GM18507 (cell line): ENCODE measurements around the gene TTC4.

Source experiments
- DNase-seq: peaks from one replicate; pipeline ENCODE4 v3.0.0; 2011; ENCODE audit warnings: low read depth; ENCODE audit not compliant: insufficient read length; ENCODE audit errors: extremely low spot score
- FAIRE-seq: peaks from 2 replicates; lab custom pipeline; 2011; peaks lifted over from hg19 to GRCh38; lab: Jason Lieb, UNC

Gene TTC4

GRCh38 chr1:54715493-54716298, at the start of gene TTC4:
Gene TTC4, plus strand, starts transcription at chr1:54715861. Its CDS starts 48 bp downstream, at chr1:54715909.
- FAIRE-seq, result peak; percentile 73

GRCh38 chr1:54666333-54666732, 49.3 kb upstream of the TTC4 start:
- FAIRE-seq, result no peak
- DNase-seq, result no peak

More at GRCh38 chr1:54715493-54716298, at the start of gene TTC4:
- peak; percentile 93 for DNase-seq

DNA sequence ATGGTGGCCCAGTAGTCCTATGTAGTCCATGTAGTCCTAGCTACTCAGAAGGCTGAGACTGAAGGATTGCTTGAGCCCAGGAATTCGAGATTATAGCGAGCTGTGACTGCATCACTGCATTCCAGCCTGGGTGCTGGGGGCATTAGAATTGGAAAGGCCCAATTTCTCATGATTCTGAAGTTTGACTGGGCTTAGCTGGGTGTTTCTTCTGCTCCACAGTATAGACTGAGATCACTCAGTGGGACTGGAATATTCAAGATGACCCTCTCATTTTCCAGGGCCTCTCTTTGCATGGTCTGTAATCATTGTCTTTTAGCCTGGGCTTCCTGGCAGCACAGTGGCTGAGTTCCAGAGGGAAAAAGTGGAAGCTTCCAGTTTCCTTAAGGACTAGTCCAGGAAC, 47.9 kb upstream of the TTC4 start:
- DNase-seq (no peak), FAIRE-seq (no peak)

GRCh38 chr1:54668567-54668966, 47.1 kb upstream of the TTC4 start:
- FAIRE-seq (no peak), DNase-seq (no peak)

DNA sequence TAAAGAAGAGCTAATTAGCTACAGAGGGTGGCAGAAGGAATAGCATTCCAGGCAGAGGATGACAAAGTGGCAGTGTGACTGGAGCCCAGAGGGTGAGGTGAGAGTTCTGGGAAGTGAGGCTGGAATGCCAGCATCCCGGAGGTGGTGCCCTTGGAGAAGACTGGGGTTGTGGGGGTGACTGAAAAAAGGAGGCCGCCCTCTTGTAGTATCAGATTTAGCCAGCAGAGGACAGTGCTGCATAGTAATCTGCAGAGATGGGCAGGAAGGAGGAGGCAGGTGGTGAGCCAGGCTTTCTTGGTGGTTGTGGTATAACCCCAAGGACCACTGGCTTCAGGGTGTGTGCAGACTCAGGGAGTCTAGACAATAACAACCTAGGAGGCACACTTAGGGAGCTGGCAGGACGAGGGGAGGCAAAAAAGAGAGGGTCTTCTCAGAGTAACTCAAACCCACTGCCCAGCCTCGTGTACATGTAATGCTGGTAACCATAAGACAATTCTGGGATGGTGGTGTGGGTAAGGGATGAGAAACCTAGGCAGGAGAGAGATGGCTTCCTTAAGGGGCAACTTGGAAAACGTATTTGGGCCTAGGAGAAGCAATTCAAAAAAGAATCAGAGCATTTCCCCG, 43.6 kb upstream of the TTC4 start:
- FAIRE-seq, result peak; percentile 64

GRCh38 chr1:54678776-54679643, 36.7 kb upstream of the TTC4 start:
- FAIRE-seq, result no peak
- DNase-seq, result no peak

More for the DNA sequence above, 43.6 kb upstream of the TTC4 start:
- DNase-seq, result peak; percentile 40

GRCh38 chr1:54679706-54680105, 36.0 kb upstream of the TTC4 start:
- DNase-seq (no peak), FAIRE-seq (no peak)

DNA sequence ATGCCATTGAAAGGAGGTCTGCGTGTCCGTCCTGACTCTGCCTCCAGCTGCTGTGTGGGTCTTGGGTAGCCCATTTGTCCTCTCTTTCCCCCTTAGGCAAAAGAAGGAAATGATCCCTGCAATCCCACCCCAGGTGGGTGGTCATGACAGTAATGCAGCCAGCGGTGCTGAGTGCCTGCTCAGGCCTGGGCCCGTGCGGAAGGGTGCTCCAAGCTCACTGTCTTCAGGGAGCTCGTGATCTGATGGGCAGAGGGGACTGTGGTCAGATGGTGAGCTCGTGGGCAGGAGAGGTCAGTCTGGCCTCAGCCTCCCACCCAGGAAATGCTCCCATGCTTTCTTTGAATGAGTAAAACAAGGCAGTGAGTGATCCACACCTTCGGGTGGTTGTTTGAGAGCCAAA, 35.3 kb upstream of the TTC4 start:
- DNase-seq, result no peak
- FAIRE-seq, result no peak

DNA sequence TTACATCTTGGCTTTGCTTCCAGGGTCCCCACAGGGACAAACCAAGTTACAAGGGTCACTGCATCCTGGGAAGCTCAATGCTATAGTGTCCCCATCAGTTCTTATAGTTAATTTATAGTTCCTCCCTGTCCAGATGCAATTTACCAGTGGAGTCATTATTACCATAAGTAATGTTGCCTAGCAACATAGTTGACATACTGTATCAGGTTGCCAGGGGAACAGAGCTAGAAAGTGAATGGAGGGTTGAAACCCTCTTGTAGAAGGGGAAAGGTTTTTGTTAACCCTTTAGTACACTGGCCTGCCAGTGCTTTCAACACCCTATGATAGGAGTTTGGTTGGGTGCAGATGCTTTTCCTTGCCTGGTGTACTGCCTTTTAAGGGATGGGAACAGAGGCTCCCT, 34.3 kb upstream of the TTC4 start:
- DNase-seq, result no peak
- FAIRE-seq, result no peak

GRCh38 chr1:54683453-54683852, 32.2 kb upstream of the TTC4 start:
- DNase-seq (no peak), FAIRE-seq (no peak)

- no peak for DNase-seq
- FAIRE-seq, result no peak
Observed at GRCh38 chr1:54685335-54685905, 30.2 kb upstream of the TTC4 start.

- no peak for FAIRE-seq
- no peak for DNase-seq
Observed at GRCh38 chr1:54686155-54686554, 29.5 kb upstream of the TTC4 start.

- DNase-seq (no peak), FAIRE-seq (no peak)
Observed at GRCh38 chr1:54694771-54695170, 20.9 kb upstream of the TTC4 start.

DNA sequence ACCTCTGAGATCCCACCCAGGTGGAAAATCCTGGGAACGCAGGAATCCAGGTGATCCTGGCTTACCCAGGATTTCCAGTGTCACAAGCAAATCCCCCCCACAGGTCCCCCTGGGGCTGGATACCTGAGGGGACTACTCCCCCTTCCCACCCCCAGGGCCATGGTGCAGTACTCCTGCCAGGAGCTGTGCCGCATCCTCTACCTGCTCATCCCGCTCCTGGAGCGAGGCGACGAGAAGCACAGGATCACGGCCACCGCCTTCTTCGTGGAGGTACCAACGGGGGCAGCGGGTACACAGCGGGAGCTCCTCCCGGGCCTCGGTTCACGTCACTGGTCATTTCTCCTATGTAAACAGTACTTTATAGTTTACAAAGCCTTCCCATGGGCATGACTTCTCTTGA, 20.4 kb upstream of the TTC4 start:
- no peak for FAIRE-seq
- DNase-seq, result no peak

DNA sequence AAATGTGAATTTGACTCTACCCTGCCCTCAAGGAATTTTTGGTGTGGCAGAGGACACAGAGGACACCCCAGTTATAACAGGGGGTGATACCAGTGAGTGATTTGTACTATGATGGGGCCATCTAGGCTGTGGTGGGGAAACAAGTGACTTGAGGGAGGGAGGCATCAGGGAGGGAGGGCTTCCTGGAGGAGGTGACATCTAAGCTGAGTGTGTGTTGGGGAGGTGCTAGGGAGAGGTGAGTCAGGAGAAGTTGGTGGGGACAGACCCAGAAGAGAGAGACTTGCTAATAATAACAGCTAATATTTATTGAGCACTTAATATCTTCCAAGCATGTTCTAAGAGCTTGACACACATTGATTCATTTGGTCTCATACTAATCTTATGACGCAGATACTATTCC, 19.9 kb upstream of the TTC4 start:
- FAIRE-seq (no peak), DNase-seq (no peak)

DNA sequence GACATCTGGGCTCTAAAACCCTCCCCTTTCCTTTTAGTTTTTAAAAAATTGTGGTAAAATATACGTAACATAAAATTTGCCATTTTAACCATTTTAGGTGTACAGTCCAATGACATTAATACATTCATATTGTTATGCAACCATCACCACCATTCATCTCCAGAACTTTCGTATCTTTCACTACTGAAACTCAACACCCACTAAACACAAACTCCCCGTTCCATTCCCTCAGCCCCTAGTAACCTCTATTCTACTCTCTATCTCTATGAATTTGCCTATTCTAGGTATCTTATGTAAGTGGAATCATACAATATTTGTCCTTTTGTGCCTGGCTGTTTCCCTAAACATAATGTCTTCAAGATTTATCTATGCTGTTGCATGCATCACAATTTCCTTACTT, 19.4 kb upstream of the TTC4 start:
- no peak for FAIRE-seq

GRCh38 chr1:54697896-54698295, 17.8 kb upstream of the TTC4 start:
- DNase-seq, result no peak
- FAIRE-seq, result no peak

More for the DNA sequence above, 19.4 kb upstream of the TTC4 start:
- DNase-seq, result no peak

- DNase-seq, result no peak
- FAIRE-seq, result no peak
Observed at GRCh38 chr1:54698346-54698745, 17.3 kb upstream of the TTC4 start.

DNA sequence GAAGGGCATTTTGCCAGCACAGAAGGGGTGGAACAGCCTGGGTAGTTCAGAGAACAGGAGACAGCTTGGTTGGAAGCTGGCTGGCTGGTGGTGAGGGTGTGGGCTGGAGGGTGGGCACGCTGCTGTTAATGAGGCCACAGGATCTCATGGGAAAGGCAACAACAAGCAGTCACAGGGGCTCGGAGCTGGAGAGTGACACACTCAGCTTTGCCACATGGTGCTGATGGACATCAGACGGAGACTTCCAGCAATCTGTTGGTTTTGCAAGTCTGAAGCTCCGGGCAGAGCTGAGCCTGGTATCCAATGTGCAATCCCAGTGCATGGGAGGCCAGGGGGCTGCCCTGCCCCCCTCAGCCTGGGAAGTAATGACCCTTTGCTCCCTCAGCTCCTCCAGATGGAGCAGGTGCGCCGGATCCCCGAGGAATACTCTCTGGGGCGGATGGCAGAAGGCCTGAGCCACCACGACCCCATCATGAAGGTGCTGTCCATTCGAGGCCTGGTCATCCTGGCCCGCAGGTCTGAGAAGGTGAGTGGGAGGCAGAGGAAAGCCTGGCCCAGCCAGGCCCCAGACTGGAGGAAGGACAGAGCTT, 15.6 kb upstream of the TTC4 start:
- no peak for FAIRE-seq
- no peak for DNase-seq

DNA sequence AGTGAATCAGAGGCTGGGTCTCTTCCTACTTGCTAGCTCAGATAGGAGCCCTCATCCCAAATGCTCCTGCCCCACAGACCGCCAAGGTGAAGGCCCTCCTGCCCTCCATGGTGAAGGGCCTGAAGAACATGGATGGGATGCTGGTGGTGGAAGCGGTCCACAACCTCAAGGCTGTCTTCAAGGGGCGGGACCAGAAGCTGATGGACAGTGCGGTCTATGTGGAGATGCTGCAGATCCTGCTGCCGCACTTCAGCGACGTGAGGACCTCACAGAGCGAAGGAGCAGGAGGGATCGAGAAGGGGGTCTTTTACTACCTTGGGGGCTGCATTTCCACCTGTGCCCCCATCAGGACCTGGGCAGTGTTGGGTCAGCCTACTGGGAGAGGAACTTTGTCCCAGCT, 14.6 kb upstream of the TTC4 start:
- FAIRE-seq, result no peak
- no peak for DNase-seq
